OCI-LY1 (cell line): Measurements from ENCODE around the gene CRACDL.
"Not testable (repeated sequence)": the region's sequence is repeated elsewhere in the genome, so short reads cannot be mapped to it uniquely, and the experiment has no call there.

ENCODE experiments used
- EZH2 ChIP-seq: fragments of 200-600 bp; sonication (generic), shearing (Covaris generic); IDR thresholded peaks from 2 replicates; pipeline ENCODE4 v1.8.0; 2017; ENCODE audit warnings: borderline replicate concordance, mixed run types, mild to moderate bottlenecking, antibody characterized with exemption, low read length, moderate library complexity, mixed read lengths
- TF ChIP-seq, protein P1 (sequence below): fragments of 200-600 bp; sonication (generic), shearing (Covaris generic); IDR thresholded peaks from 2 replicates; pipeline ENCODE4 v1.5.1; 2017; ENCODE audit warnings: mild to moderate bottlenecking, antibody characterized with exemption, low read length, moderate library complexity, mixed read lengths

- TF ChIP-seq, protein P1, sequence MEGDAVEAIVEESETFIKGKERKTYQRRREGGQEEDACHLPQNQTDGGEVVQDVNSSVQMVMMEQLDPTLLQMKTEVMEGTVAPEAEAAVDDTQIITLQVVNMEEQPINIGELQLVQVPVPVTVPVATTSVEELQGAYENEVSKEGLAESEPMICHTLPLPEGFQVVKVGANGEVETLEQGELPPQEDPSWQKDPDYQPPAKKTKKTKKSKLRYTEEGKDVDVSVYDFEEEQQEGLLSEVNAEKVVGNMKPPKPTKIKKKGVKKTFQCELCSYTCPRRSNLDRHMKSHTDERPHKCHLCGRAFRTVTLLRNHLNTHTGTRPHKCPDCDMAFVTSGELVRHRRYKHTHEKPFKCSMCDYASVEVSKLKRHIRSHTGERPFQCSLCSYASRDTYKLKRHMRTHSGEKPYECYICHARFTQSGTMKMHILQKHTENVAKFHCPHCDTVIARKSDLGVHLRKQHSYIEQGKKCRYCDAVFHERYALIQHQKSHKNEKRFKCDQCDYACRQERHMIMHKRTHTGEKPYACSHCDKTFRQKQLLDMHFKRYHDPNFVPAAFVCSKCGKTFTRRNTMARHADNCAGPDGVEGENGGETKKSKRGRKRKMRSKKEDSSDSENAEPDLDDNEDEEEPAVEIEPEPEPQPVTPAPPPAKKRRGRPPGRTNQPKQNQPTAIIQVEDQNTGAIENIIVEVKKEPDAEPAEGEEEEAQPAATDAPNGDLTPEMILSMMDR: not testable (repeated sequence)
- TF ChIP-seq EZH2: not testable (repeated sequence)
Observed at GRCh38 chr2:98899703-98900078, 36.3 kb downstream of the CRACDL start.
